Brain microvascular endothelial cell (primary cell): Measurements from ENCODE around the gene AHI1.
"Not testable (repeated sequence)": the region's sequence is repeated elsewhere in the genome, so short reads cannot be mapped to it uniquely, and the experiment has no call there.

Experiments
- DNase-seq: peaks from one replicate; pipeline ENCODE4 v3.0.0-alpha.2; 2020
- H3K27ac ChIP-seq: fragments of 250-450 bp; sonication (Bioruptor Pico); 2 replicates; pipeline ENCODE4 v1.5.1; 2020; ENCODE audit warnings: mild to moderate bottlenecking, moderate library complexity
- H3K27me3 ChIP-seq: fragments of 250-450 bp; sonication (Bioruptor Pico); replicated peaks from 2 replicates; pipeline ENCODE4 v1.5.1; 2020; ENCODE audit warnings: mild to moderate bottlenecking
- H3K36me3 ChIP-seq: fragments of 250-450 bp; sonication (Bioruptor Pico); replicated peaks from 2 replicates; pipeline ENCODE4 v1.5.1; 2020; ENCODE audit warnings: mild to moderate bottlenecking
- H3K4me3 ChIP-seq: 2 replicates; pipeline ENCODE4 v1.5.1; 2011; ENCODE audit warnings: low read depth, mild to moderate bottlenecking, control low read depth, low read length, moderate library complexity
- CTCF ChIP-seq: IDR thresholded peaks from 2 replicates; pipeline ENCODE4 v1.5.1; 2011; ENCODE audit warnings: low read depth, mild to moderate bottlenecking, moderate library complexity, low read length, control low read depth, inconsistent platforms; ENCODE audit errors: missing control alignments
- in situ Hi-C: cut with HindIII; loops from 2 replicates; pipeline ENCODE4 v1.10.0; 2017; ENCODE audit warnings: low sequenced_read_pairs, low pct_ligation_motif_present

Gene AHI1

GRCh38 chr6:135250234-135250633 is 247.3 kb downstream of the AHI1 start:
- no peak for TF ChIP-seq CTCF
- in situ Hi-C loops: no loop called here
- no peak overlapping the region for H3K27ac ChIP-seq
- no peaks in the 10 kb centered on the region for H3K27me3 ChIP-seq
- H3K4me3 ChIP-seq: no peak overlapping the region
- no peak for DNase-seq
- no peaks in the 10 kb centered on the region for H3K36me3 ChIP-seq

GRCh38 chr6:135246412-135247012 is 251.0 kb downstream of the AHI1 start:
- H3K4me3 ChIP-seq, H3K36me3 ChIP-seq, DNase-seq, H3K27ac ChIP-seq, H3K27me3 ChIP-seq, in situ Hi-C loops: not testable (repeated sequence)

DNA sequence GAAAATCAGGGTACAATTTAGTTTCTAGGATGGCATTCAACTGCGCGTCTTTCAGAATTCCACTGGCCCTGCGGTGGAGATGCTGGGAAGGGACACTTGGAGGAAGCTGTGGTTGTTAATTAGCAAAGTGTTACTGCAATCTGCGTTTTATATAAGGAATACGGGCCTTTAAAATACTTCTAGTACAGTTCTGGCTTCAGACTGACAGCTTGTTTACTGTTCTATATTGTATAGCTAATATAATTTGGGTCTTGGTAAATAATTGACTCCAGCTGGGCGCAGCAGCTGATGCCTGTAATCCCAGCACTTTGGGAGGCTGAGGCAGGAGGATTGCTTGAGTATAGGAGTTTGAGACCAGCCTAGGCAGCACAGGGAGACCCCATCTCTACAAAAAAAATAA is 252.7 kb downstream of the AHI1 start:
- in situ Hi-C loops: no loop called here
- H3K27me3 ChIP-seq: no peaks in the 10 kb centered on the region
- DNase-seq: no peak
- no peaks in the 10 kb centered on the region for H3K36me3 ChIP-seq
- H3K27ac ChIP-seq: no peak overlapping the region
- TF ChIP-seq CTCF: no peak
- H3K4me3 ChIP-seq: no peak overlapping the region

DNA sequence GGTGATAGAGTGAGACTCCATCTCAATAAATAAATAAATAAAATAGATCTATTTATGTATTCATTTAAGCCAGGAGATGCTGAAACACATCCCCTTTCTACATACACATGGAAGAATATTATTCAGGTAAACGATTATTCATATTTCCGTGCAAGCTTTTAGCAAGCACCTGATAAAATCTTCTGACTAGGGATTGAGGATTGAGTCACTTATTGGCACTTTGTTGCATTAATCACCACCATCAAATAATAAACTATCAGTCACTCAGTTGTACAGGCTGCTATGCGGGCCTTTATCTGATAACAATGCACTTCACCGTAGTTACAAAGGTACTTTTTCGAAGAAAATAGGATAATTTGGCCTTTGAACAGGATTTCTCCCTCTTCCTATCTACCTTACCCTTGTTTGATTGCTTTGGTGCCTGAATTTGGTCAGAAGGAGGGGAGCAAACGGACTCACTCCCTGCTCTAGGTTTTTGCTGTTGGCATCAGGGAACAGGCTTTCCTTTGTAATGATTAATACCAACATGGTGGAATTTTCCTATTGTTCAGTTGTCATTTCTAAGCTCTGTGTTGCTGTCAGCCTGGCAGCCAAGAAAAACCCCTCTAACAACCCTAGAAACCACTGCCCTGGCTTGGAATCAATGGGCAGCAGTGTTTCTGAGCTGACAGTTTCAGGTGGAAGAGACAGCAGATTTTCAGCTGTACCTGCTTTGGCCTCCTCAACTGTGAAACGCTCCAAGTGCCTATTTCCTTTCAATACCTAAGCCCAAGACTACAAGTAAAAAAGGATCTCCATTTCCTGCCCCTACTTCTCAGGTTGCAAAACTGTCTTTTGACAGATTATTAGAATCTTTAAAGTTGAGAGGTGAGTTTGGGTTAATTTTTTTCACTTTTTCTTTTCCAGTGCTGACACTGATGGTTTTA is 253.4 kb downstream of the AHI1 start:
- DNase-seq: no peak
- no peaks in the 10 kb centered on the region for H3K27me3 ChIP-seq
- no peaks in the 10 kb centered on the region for H3K36me3 ChIP-seq
- no peak for TF ChIP-seq CTCF
- H3K4me3 ChIP-seq: no peak overlapping the region
- in situ Hi-C loops: no loop called here
- H3K27ac ChIP-seq: no peak overlapping the region

DNA sequence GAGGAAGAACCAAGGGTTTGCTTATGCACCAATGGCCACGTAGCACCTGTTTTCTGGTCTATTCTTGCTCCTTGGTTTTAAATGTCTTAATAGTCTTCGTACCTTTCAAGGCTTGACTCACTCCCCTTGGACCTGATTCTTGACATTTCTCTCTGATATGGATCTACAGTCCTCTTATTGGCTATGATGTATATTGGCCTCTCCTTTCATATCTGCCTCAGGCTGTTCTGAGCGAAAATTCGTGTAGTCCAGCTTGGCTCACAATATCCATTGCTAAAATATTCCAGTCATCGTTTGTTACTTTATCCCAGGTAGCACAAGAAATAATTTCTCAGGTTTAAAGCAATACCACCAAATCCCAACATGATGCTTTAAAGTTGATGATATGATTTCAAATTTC is 256.8 kb downstream of the AHI1 start:
- DNase-seq: no peak
- in situ Hi-C loops: no loop called here

GRCh38 chr6:135236732-135237131 is 260.8 kb downstream of the AHI1 start:
- H3K27ac ChIP-seq: no peak overlapping the region
- no peaks in the 10 kb centered on the region for H3K36me3 ChIP-seq
- in situ Hi-C loops: no loop called here
- no peak for DNase-seq
- no peak for TF ChIP-seq CTCF
- H3K4me3 ChIP-seq: no peak overlapping the region
- H3K27me3 ChIP-seq: no peaks in the 10 kb centered on the region

More for the DNA sequence above, 256.8 kb downstream of the AHI1 start:
- H3K4me3 ChIP-seq: no peak overlapping the region
- H3K36me3 ChIP-seq: no peaks in the 10 kb centered on the region
- H3K27ac ChIP-seq: no peak overlapping the region
- no peak for TF ChIP-seq CTCF
- H3K27me3 ChIP-seq: no peaks in the 10 kb centered on the region
